SKM-1 (cell line): ENCODE data around the gene ABHD16A.

Experiments used
- DNase-seq: peaks from one replicate; lab custom pipeline; 2025; ENCODE audit not compliant: unreplicated experiment; lab: John Stamatoyannopoulos, UW

The ABHD16A gene

GRCh38 chr6:31642798-31643570 lies 60.1 kb downstream of the ABHD16A start:
- DNase-seq: no peak

- DNase-seq: no peak
Measured at GRCh38 chr6:31641370-31641769, 61.8 kb downstream of the ABHD16A start.

- no peak for DNase-seq
Measured at GRCh38 chr6:31640612-31641011, 62.5 kb downstream of the ABHD16A start.

- no peak for DNase-seq
Measured at GRCh38 chr6:31639449-31639861, 63.7 kb downstream of the ABHD16A start.

- no peak for DNase-seq
Measured at GRCh38 chr6:31639043-31639442, 64.1 kb downstream of the ABHD16A start.
